ENCODE data around the gene PAK6.

GRCh38 chr15:40314723-40315276 is 75.9 kb downstream of the PAK6 start:
- TF ChIP-seq POLR2A (IDR thresholded peaks at IDR 0.05) (no peak), EP300 (IDR thresholded peaks at IDR 0.05) (no peak), POLR2AphosphoS5 (IDR thresholded peaks at IDR 0.05) (no peak)
- TF ChIP-seq, protein P1, sequence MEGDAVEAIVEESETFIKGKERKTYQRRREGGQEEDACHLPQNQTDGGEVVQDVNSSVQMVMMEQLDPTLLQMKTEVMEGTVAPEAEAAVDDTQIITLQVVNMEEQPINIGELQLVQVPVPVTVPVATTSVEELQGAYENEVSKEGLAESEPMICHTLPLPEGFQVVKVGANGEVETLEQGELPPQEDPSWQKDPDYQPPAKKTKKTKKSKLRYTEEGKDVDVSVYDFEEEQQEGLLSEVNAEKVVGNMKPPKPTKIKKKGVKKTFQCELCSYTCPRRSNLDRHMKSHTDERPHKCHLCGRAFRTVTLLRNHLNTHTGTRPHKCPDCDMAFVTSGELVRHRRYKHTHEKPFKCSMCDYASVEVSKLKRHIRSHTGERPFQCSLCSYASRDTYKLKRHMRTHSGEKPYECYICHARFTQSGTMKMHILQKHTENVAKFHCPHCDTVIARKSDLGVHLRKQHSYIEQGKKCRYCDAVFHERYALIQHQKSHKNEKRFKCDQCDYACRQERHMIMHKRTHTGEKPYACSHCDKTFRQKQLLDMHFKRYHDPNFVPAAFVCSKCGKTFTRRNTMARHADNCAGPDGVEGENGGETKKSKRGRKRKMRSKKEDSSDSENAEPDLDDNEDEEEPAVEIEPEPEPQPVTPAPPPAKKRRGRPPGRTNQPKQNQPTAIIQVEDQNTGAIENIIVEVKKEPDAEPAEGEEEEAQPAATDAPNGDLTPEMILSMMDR (IDR thresholded peaks at IDR 0.05), result no peak

Measured in gastroesophageal sphincter (tissue), 3 donors.